Smooth muscle cell (in vitro differentiated cells): ENCODE measurements around the gene PRLR. TPM values are rescaled to one million over a fixed set of nuclear protein-coding genes. Genes with fewer than 3 reads are reported as not detected.

ENCODE experiments used
- DNase-seq: peaks from one replicate; lab custom pipeline; 2025; ENCODE audit not compliant: unreplicated experiment; lab: John Stamatoyannopoulos, UW
- H2AFZ ChIP-seq: fragments of 200-600 bp; sonication (generic); 2 replicates; pipeline ENCODE4 v1.6.0; 2016; ENCODE audit warnings: antibody characterized with exemption, low read depth, mild to moderate bottlenecking
- H3F3A ChIP-seq: fragments of 200-600 bp; sonication (generic); 2 replicates; pipeline ENCODE4 v1.6.0; 2017; ENCODE audit warnings: antibody characterized with exemption, low read depth
- H3K27ac ChIP-seq: fragments of 200-600 bp; sonication (generic); 2 replicates; pipeline ENCODE4 v1.5.1; 2016; ENCODE audit warnings: low read depth, mild to moderate bottlenecking
- H3K27me3 ChIP-seq: fragments of 200-600 bp; sonication (generic); 2 replicates; pipeline ENCODE4 v1.6.1; 2016; ENCODE audit warnings: low read depth, mild to moderate bottlenecking
- H3K36me3 ChIP-seq: fragments of 200-600 bp; sonication (generic); 2 replicates; pipeline ENCODE4 v1.5.1; 2016; ENCODE audit warnings: low read depth
- H3K4me1 ChIP-seq: fragments of 200-600 bp; sonication (generic); 2 replicates; pipeline ENCODE4 v1.5.1; 2016; ENCODE audit warnings: low read depth
- H3K4me2 ChIP-seq: fragments of 200-600 bp; sonication (generic); 2 replicates; pipeline ENCODE4 v1.6.0; 2016; ENCODE audit warnings: mild to moderate bottlenecking
- H3K4me3 ChIP-seq: fragments of 200-600 bp; sonication (generic); 2 replicates; pipeline ENCODE4 v1.5.1; 2016; ENCODE audit warnings: mild to moderate bottlenecking
- H3K79me2 ChIP-seq: fragments of 200-600 bp; sonication (generic); 2 replicates; pipeline ENCODE4 v1.6.0; 2016; ENCODE audit warnings: low read depth, mild to moderate bottlenecking
- H3K9ac ChIP-seq: fragments of 200-600 bp; sonication (generic); 2 replicates; pipeline ENCODE4 v1.6.0; 2016; ENCODE audit warnings: low read depth
- H3K9me3 ChIP-seq: fragments of 200-600 bp; sonication (generic); replicated peaks from 2 replicates; pipeline ENCODE4 v1.5.1; 2016; ENCODE audit warnings: low read depth
- H4K20me1 ChIP-seq: fragments of 200-600 bp; sonication (generic); 2 replicates; pipeline ENCODE4 v1.6.0; 2016; ENCODE audit warnings: low read depth
- WGBS: methylation state at CpG from one replicate; pipeline ENCODE4 v1.1.7; 2016; ENCODE audit warnings: low lambda C conversion rate; 5-methylcytosine and 5-hydroxymethylcytosine counted together
- polyA plus RNA-seq: library from polyadenylated mRNA; unstranded; fragments of >200 nt; fragmentation: Nextera tagmentation; extraction: Ambion mirVana; gene quantifications from 2 replicates; pipeline ENCODE4 v1.2.1, GENCODE V29; 2016
- total RNA-seq: library from RNA; depleted of rRNA; stranded (reverse); fragments of >200 nt; gene quantifications from 2 replicates; pipeline ENCODE4 v1.2.3, GENCODE V29; 2014
- TF ChIP-seq, protein P1 (sequence below): fragments of 200-600 bp; sonication (generic); IDR thresholded peaks from 2 replicates; pipeline ENCODE4 v1.5.1; 2017; ENCODE audit warnings: borderline replicate concordance, mild to moderate bottlenecking, antibody characterized with exemption; ENCODE audit not compliant: insufficient read depth, poor library complexity, severe bottlenecking

The PRLR gene
- total and polyA plus RNA-seq, 2 experiments from 2014 or later, result 2.3 to 47.4 TPM

DNA sequence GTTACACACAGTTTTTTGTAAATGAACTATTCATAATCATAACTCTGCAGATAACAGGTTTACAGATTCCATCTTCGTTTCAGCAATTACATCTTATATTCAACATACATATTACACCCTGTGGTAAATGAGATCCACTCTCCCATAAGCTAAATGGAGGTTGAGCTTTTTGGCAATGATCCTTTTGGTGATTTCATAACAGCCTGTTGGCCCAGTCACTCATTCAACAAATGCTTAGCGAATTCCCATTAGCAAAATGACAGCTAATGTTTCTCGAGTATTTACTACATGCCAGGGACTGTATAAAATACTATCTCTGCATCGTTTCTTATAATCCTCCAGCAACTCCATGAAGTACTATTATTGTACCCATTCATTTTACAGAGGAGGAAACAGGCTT is 157.1 kb downstream of the PRLR start:
- no peaks in the 10 kb centered on the region for H4K20me1 ChIP-seq
- no peak for DNase-seq
- H3K4me3 ChIP-seq, result no peak overlapping the region
- no peak overlapping the region for H3K4me2 ChIP-seq
- no peak overlapping the region for H2AFZ ChIP-seq
- WGBS, result 94% methylated on average over 4 of the region's 4 CpGs
- no peaks in the 10 kb centered on the region for H3K27me3 ChIP-seq
- no peak overlapping the region for H3K9ac ChIP-seq
- H3K9me3 ChIP-seq, result no peaks in the 10 kb centered on the region
- H3F3A ChIP-seq, result no peaks in the 10 kb centered on the region
- no peaks in the 10 kb centered on the region for H3K79me2 ChIP-seq
- H3K36me3 ChIP-seq, result no peaks in the 10 kb centered on the region
- H3K27ac ChIP-seq, result no peak overlapping the region
- H3K4me1 ChIP-seq, result no peaks in the 10 kb centered on the region
- TF ChIP-seq, protein P1, sequence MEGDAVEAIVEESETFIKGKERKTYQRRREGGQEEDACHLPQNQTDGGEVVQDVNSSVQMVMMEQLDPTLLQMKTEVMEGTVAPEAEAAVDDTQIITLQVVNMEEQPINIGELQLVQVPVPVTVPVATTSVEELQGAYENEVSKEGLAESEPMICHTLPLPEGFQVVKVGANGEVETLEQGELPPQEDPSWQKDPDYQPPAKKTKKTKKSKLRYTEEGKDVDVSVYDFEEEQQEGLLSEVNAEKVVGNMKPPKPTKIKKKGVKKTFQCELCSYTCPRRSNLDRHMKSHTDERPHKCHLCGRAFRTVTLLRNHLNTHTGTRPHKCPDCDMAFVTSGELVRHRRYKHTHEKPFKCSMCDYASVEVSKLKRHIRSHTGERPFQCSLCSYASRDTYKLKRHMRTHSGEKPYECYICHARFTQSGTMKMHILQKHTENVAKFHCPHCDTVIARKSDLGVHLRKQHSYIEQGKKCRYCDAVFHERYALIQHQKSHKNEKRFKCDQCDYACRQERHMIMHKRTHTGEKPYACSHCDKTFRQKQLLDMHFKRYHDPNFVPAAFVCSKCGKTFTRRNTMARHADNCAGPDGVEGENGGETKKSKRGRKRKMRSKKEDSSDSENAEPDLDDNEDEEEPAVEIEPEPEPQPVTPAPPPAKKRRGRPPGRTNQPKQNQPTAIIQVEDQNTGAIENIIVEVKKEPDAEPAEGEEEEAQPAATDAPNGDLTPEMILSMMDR, result no peak

- H3K36me3 ChIP-seq, result no peaks in the 10 kb centered on the region
- H3K4me1 ChIP-seq, result no peaks in the 10 kb centered on the region
- H3K9me3 ChIP-seq, result no peaks in the 10 kb centered on the region
- H3K4me2 ChIP-seq, result no peak overlapping the region
- no peak overlapping the region for H3K27ac ChIP-seq
- no peaks in the 10 kb centered on the region for H3K79me2 ChIP-seq
- H4K20me1 ChIP-seq, result no peaks in the 10 kb centered on the region
- no peaks in the 10 kb centered on the region for H3F3A ChIP-seq
- no peaks in the 10 kb centered on the region for H3K27me3 ChIP-seq
- TF ChIP-seq, protein P1, result no peak
- no peak overlapping the region for H3K9ac ChIP-seq
- H3K4me3 ChIP-seq, result no peak overlapping the region
- DNase-seq, result no peak
- H2AFZ ChIP-seq, result no peak overlapping the region
- WGBS, result 92% methylated on average over 1 of the region's 1 CpG
These were observed 161.1 kb downstream of the PRLR start for GRCh38 chr5:35069188-35069587.

DNA sequence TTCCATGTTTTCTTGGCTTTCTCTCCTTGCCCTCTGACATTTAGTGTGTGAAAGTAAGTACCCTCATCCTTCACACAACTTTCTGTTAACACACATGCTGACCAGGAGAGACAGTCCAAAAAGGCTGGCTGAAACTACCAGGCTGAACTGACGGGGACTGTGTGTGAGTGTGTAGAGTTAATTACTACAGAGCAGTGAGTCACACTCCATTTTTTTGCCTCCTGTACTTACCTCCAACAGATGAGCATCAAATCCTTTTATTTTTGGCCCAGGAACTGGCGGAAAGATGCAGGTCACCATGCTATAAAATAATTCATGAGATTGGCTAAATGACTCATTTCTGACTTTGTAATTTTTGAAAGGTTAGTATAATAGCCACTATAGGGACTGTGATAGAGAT is 162.3 kb downstream of the PRLR start:
- Histone ChIP-seq H3K27me3 (no peaks in the 10 kb centered on the region), H3K27ac (no peak overlapping the region), H3K79me2 (no peaks in the 10 kb centered on the region), H3F3A (no peaks in the 10 kb centered on the region), H2AFZ (no peak overlapping the region), H4K20me1 (no peaks in the 10 kb centered on the region), H3K4me3 (no peak overlapping the region), H3K36me3 (no peaks in the 10 kb centered on the region), H3K9ac (no peak overlapping the region), H3K4me1 (no peaks in the 10 kb centered on the region), H3K9me3 (no peaks in the 10 kb centered on the region), H3K4me2 (no peak overlapping the region)
- 53% methylated on average over 2 of the region's 2 CpGs for WGBS
- DNase-seq, result no peak
- TF ChIP-seq, protein P1, result no peak

DNA sequence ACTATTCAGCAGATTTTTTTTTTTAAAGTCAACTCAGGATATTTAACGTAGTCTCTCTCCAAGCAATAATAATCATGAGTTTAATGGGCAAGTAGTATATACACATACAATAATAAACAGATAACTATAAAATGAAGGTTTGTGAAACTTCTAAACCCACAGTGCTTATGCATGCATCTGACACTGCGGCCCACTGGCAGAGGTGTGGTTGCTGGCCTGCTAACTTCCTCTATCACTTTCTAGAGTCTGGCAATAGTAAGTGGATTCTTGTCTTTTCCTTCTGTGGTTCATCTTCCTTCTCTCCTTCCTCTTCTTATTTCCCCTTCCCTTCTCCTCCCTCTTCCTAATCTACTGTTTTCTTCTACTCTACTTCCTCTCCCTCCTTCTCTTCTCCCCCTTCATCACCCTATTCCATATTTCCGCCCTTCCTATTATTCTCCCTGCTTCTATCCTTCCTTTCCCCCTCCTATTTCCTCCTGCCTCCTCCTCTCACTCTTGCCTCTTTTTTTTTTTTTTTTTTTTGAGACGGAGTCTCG is 164.0 kb downstream of the PRLR start:
- no peaks in the 10 kb centered on the region for H3F3A ChIP-seq
- WGBS, result 94% methylated on average over 4 of the region's 5 CpGs

More for the DNA sequence above, 164.0 kb downstream of the PRLR start:
- Histone ChIP-seq H3K27me3 (no peaks in the 10 kb centered on the region), H3K4me2 (no peak overlapping the region), H3K9ac (no peak overlapping the region), H3K9me3 (no peaks in the 10 kb centered on the region), H3K36me3 (no peaks in the 10 kb centered on the region), H3K4me3 (no peak overlapping the region), H3K79me2 (no peaks in the 10 kb centered on the region), H4K20me1 (no peaks in the 10 kb centered on the region), H2AFZ (no peak overlapping the region), H3K4me1 (no peaks in the 10 kb centered on the region), H3K27ac (no peak overlapping the region)
- no peak for DNase-seq
- TF ChIP-seq, protein P1, result no peak
